Neural crest cell (in vitro differentiated cells): ENCODE results near the gene FYCO1. TPM values are rescaled to one million over a fixed set of nuclear protein-coding genes. Genes with fewer than 3 reads are reported as not detected.

ENCODE experiments used
- DNase-seq: peaks from one replicate; pipeline ENCODE4 v3.0.0; 2021; ENCODE audit warnings: low read depth, mixed read lengths, low spot score
- H3K27ac Mint-ChIP-seq: one replicate; pipeline ENCODE4 v1.8.0; 2021; ENCODE audit warnings: mild to moderate bottlenecking, mixed read lengths; ENCODE audit not compliant: unreplicated experiment
- H3K27me3 Mint-ChIP-seq: 2 replicates; pipeline ENCODE4 v1.8.0; 2021; ENCODE audit warnings: low read depth, mild to moderate bottlenecking, mixed read lengths
- H3K36me3 Mint-ChIP-seq: 2 replicates; pipeline ENCODE4 v1.8.0; 2021; ENCODE audit warnings: low read depth, mild to moderate bottlenecking, mixed read lengths
- H3K4me1 Mint-ChIP-seq: 2 replicates; pipeline ENCODE4 v1.8.0; 2021; ENCODE audit warnings: mixed read lengths
- H3K4me3 Mint-ChIP-seq: one replicate; pipeline ENCODE4 v1.8.0; 2021; ENCODE audit warnings: mild to moderate bottlenecking, mixed read lengths
- H3K9me3 Mint-ChIP-seq: 2 replicates; pipeline ENCODE4 v1.8.0; 2021; ENCODE audit warnings: mixed read lengths
- CTCF ChIP-seq: fragments of 200-600 bp; sonication (generic); conservative IDR thresholded peaks from 2 replicates; pipeline ENCODE4 v1.5.0; 2021; ENCODE audit warnings: antibody characterized with exemption, mild to moderate bottlenecking
- total RNA-seq: library from RNA; stranded (reverse); gene quantifications from 2 replicates; pipeline ENCODE4 v1.2.1, GENCODE V29; 2021

Gene FYCO1
- total RNA-seq, 1 donor from 2014 or later = 9.7 TPM

DNA sequence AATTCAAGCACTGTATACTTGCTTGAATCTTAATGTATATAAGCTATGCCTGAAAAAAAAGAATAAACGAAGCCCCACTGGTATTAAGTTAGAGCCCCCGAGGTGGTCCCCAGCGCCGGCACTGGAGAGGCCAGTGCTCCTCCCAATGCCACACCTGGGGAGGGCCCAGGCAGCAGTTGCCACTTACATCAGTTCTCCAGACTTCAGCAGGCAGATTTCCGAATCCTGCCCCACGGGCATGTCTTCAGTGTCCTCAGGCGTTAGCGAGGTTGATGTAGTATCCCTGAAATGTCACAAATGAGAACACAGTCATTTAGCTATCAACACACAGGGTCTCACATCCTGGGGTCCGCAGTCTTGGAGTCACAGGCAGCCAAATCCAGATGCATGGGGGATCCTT is 59.4 kb downstream of the FYCO1 start:
- no peak for TF ChIP-seq CTCF
- Mint-ChIP-seq H3K4me3 (no peak overlapping the region), H3K27ac (no peak overlapping the region), H3K9me3 (no peaks in the 10 kb centered on the region), H3K36me3 (peaks cover 18% of the 10 kb centered on the region), H3K4me1 (no peaks in the 10 kb centered on the region), H3K27me3 (no peaks in the 10 kb centered on the region)
- no peak for DNase-seq

GRCh38 chr3:45933591-45933990 is 62.0 kb downstream of the FYCO1 start:
- H3K4me3 Mint-ChIP-seq = no peak overlapping the region
- no peak for DNase-seq
- no peak for TF ChIP-seq CTCF
- H3K4me1 Mint-ChIP-seq = no peaks in the 10 kb centered on the region
- H3K36me3 Mint-ChIP-seq = peaks cover 25% of the 10 kb centered on the region
- no peaks in the 10 kb centered on the region for H3K27me3 Mint-ChIP-seq
- H3K27ac Mint-ChIP-seq = no peak overlapping the region
- no peaks in the 10 kb centered on the region for H3K9me3 Mint-ChIP-seq

DNA sequence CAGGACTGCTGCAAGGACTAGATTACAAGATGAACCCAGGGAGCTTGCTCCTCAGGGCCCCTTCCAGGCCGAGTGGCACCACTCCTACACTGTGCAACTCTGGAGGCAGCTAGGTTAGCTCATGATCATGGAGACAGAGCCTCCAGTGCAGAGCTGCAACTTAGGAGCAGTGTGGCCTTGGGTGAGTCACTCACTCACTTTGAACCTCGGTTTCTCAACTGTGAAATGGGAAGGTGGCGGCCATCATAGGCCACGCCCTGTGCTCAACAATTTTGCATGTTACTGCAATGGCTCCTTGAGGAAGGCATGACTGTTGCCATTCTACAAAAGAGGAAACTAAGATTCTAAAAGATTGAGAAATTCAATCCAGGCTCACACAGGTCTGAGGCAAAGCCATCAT is 63.5 kb downstream of the FYCO1 start:
- Mint-ChIP-seq H3K4me1 (no peaks in the 10 kb centered on the region), H3K36me3 (peaks cover 33% of the 10 kb centered on the region), H3K27ac (no peak overlapping the region), H3K9me3 (no peaks in the 10 kb centered on the region), H3K27me3 (no peaks in the 10 kb centered on the region), H3K4me3 (no peak overlapping the region)
- DNase-seq = no peak
- TF ChIP-seq CTCF = no peak

- no peak overlapping the region for H3K4me3 Mint-ChIP-seq
- TF ChIP-seq CTCF = no peak
- H3K4me1 Mint-ChIP-seq = no peaks in the 10 kb centered on the region
- H3K36me3 Mint-ChIP-seq = peaks cover 33% of the 10 kb centered on the region
- no peaks in the 10 kb centered on the region for H3K9me3 Mint-ChIP-seq
- H3K27ac Mint-ChIP-seq = no peak overlapping the region
- H3K27me3 Mint-ChIP-seq = no peaks in the 10 kb centered on the region
- no peak for DNase-seq
Observed at GRCh38 chr3:45931496-45931895, 64.1 kb downstream of the FYCO1 start.

GRCh38 chr3:45929042-45929679 is 66.5 kb downstream of the FYCO1 start:
- peak; percentile 44 for DNase-seq
- H3K36me3 Mint-ChIP-seq = peaks cover 25% of the 10 kb centered on the region
- peak overlapping the region; percentile 16 for H3K27ac Mint-ChIP-seq
- H3K4me3 Mint-ChIP-seq = no peak overlapping the region
- H3K4me1 Mint-ChIP-seq = no peaks in the 10 kb centered on the region
- no peaks in the 10 kb centered on the region for H3K27me3 Mint-ChIP-seq
- H3K9me3 Mint-ChIP-seq = no peaks in the 10 kb centered on the region
- TF ChIP-seq CTCF = peak; percentile 75
